Testis (tissue), 5 donors: ENCODE results near the gene SH3RF2. TPM values are rescaled to one million over a fixed set of nuclear protein-coding genes. Genes with fewer than 3 reads are reported as not detected.
A peak's percentile ranks its signal among the peaks of the same experiment; 100 is the strongest.
"Not testable (repeated sequence)": the region's sequence is repeated elsewhere in the genome, so short reads cannot be mapped to it uniquely, and the experiment has no call there.

ENCODE experiments used
- DNase-seq: peaks from one replicate; pipeline ENCODE4 v3.0.0-alpha.2; 2019
- H3K27ac ChIP-seq, 2 donors: fragments of 200-600 bp; sonication (generic); one replicate each; pipeline ENCODE4 v1.5.1; 2019
- H3K27me3 ChIP-seq: fragments of 200-600 bp; sonication (generic); one replicate; pipeline ENCODE4 v1.5.1; 2019
- H3K36me3 ChIP-seq: fragments of 200-600 bp; sonication (generic); one replicate; pipeline ENCODE4 v1.5.1; 2017; ENCODE audit warnings: low read depth; ENCODE audit errors: missing control alignments
- H3K4me1 ChIP-seq: fragments of 200-600 bp; sonication (generic); one replicate; pipeline ENCODE4 v1.5.1; 2019
- H3K4me3 ChIP-seq, 2 donors: fragments of 200-600 bp; sonication (generic); one replicate each; pipeline ENCODE4 v1.5.1; 2017 to 2019
- H3K9me3 ChIP-seq: fragments of 200-600 bp; sonication (generic); one replicate; pipeline ENCODE4 v1.5.1; 2017
- CTCF ChIP-seq, 3 experiments: fragments of 450-650 bp in 2 of 3; fragments of 200-600 bp in 1 of 3; sonication (generic) in 1 of 3; IDR thresholded peaks; one replicate each; pipeline ENCODE4 v1.5.1; 2016 to 2019; ENCODE audit warnings: antibody characterized with exemption in 3 of 3, mild to moderate bottlenecking in 2 of 3, moderate library complexity in 1 of 3
- POLR2A ChIP-seq: fragments of 450-650 bp; IDR thresholded peaks from one replicate; pipeline ENCODE4 v1.6.1; 2017; ENCODE audit warnings: antibody characterized with exemption, mild to moderate bottlenecking, moderate library complexity
- WGBS, 2 donors: methylation state at CpG; one replicate each; pipeline ENCODE4 v1.1.5; 2018; 5-methylcytosine and 5-hydroxymethylcytosine counted together
- intact Hi-C: fragments of 100-400 bp; cut with DNase I; formaldehyde crosslinking; loops from one replicate; pipeline ENCODE4 v1.15.1; 2023; ENCODE audit warnings: low total_unique reads
- long read RNA-seq, 2 donors: transcript quantifications; one replicate each; lab custom pipeline, GENCODE V29; 2026
- polyA plus RNA-seq: library from polyadenylated mRNA; stranded (reverse); fragments of 350-450 nt; fragmentation: Illumina TruSeq; extraction: RNeasy Lipid Tissue Mini Kit (QIAGEN cat#74804); gene quantifications from one replicate; pipeline ENCODE4 v1.2.3, GENCODE V29; 2014; ENCODE audit warnings: low read depth, low replicate concordance; ENCODE audit not compliant: insufficient read depth
- total RNA-seq, 2 donors: library from RNA; depleted of rRNA; stranded (reverse); fragments of >200 nt; gene quantifications; one replicate each; pipeline ENCODE4 v1.2.3, GENCODE V29; 2016

Gene SH3RF2
- total RNA-seq (100 to 1,000 TPM; 127 to 378 TPM), polyA plus RNA-seq (416 TPM)
- long read RNA-seq, donor 1 = 0 reads
- long read RNA-seq, donor 2 = 0 reads

GRCh38 chr5:145936401-145937131 lies at the start of gene SH3RF2:
Gene SH3RF2 (plus strand): TSS chr5:145936578. CDS start chr5:145937929, 1,351 bp downstream.
- TF ChIP-seq POLR2A (no peak), CTCF (IDR thresholded peaks at IDR 0.05) (no peak)
- no peaks in the 10 kb centered on the region for H3K9me3 ChIP-seq
- intact Hi-C loops = no loop called here
- H3K4me1 ChIP-seq = peaks cover 5% of the 10 kb centered on the region
- WGBS, 2 donors = 2 to 5% methylated on average over 24 to 28 of the region's 28 CpGs
- DNase-seq = peak; percentile 81
- no peaks in the 10 kb centered on the region for H3K27me3 ChIP-seq
- peak within 1 kb of the TSS; percentile 17 to 27 for H3K27ac ChIP-seq
- H3K4me3 ChIP-seq = peak within 1 kb of the TSS; percentile 21 to 59
- no peaks in the 10 kb centered on the region for H3K36me3 ChIP-seq

GRCh38 chr5:145887217-145887616 lies 49.2 kb upstream of the SH3RF2 start:
- no peaks in the 10 kb centered on the region for H3K9me3 ChIP-seq
- WGBS, 2 donors = 71 to 78% methylated on average over 3 of the region's 3 CpGs
- no peak overlapping the region for H3K27ac ChIP-seq
- intact Hi-C loops = no loop called here
- no peaks in the 10 kb centered on the region for H3K27me3 ChIP-seq
- DNase-seq = no peak
- H3K4me1 ChIP-seq = no peaks in the 10 kb centered on the region
- H3K36me3 ChIP-seq = no peaks in the 10 kb centered on the region
- TF ChIP-seq CTCF (IDR thresholded peaks at IDR 0.05) (peak in 1 of 3 experiments; percentile 17), POLR2A (no peak)
- no peak overlapping the region for H3K4me3 ChIP-seq

GRCh38 chr5:145887976-145888574 lies 48.3 kb upstream of the SH3RF2 start:
- WGBS, 2 donors = 74 to 75% methylated on average over 5 of the region's 5 CpGs
- Histone ChIP-seq H3K9me3 (no peaks in the 10 kb centered on the region), H3K4me1 (no peaks in the 10 kb centered on the region), H3K27ac (no peak overlapping the region), H3K4me3 (no peak overlapping the region), H3K27me3 (no peaks in the 10 kb centered on the region), H3K36me3 (no peaks in the 10 kb centered on the region)
- peak; percentile 74 for DNase-seq
- TF ChIP-seq CTCF (IDR thresholded peaks at IDR 0.05) (peak; percentile 10 to 50 (median 41)), POLR2A (no peak)
- intact Hi-C loops = no loop called here

GRCh38 chr5:145889611-145890010 lies 46.8 kb upstream of the SH3RF2 start:
- intact Hi-C loops = no loop called here
- Histone ChIP-seq H3K27me3 (no peaks in the 10 kb centered on the region), H3K27ac (no peak overlapping the region), H3K9me3 (no peaks in the 10 kb centered on the region), H3K4me1 (no peaks in the 10 kb centered on the region), H3K36me3 (no peaks in the 10 kb centered on the region), H3K4me3 (no peak overlapping the region)
- 86 to 94% methylated on average over 2 of the region's 2 CpGs for WGBS, 2 donors
- no peak for DNase-seq
- no peak for TF ChIP-seq CTCF (IDR thresholded peaks at IDR 0.05)
- TF ChIP-seq POLR2A = no peak

- WGBS, 2 donors = 73 to 92% methylated on average over 7 to 10 of the region's 10 CpGs
Measured at GRCh38 chr5:145891378-145891777, 45.0 kb upstream of the SH3RF2 start.

More at GRCh38 chr5:145891378-145891777, 45.0 kb upstream of the SH3RF2 start:
- H3K27me3 ChIP-seq, H3K4me1 ChIP-seq, intact Hi-C loops, DNase-seq, H3K4me3 ChIP-seq, H3K36me3 ChIP-seq, H3K9me3 ChIP-seq, H3K27ac ChIP-seq: not testable (repeated sequence)
